Hepatocyte (in vitro differentiated cells): Measurements from ENCODE around the gene CARS1.

Experiments used
- EZH2 ChIP-seq: fragments of 200-600 bp; sonication (generic); IDR thresholded peaks from 2 replicates; pipeline ENCODE4 v1.6.1; 2016; ENCODE audit warnings: antibody characterized with exemption, mild to moderate bottlenecking, borderline replicate concordance
- EZH2phosphoT487 ChIP-seq: fragments of 200-600 bp; sonication (generic); IDR thresholded peaks from one replicate; pipeline ENCODE4 v1.6.1; 2018; ENCODE audit warnings: antibody characterized with exemption, mild to moderate bottlenecking, low read depth, moderate library complexity; ENCODE audit not compliant: unreplicated experiment, severe bottlenecking
- TF ChIP-seq, protein P1 (sequence below): fragments of 200-600 bp; sonication (generic); IDR thresholded peaks from 2 replicates; pipeline ENCODE4 v1.5.1; 2016; ENCODE audit warnings: antibody characterized with exemption, mild to moderate bottlenecking; ENCODE audit not compliant: poor library complexity

DNA sequence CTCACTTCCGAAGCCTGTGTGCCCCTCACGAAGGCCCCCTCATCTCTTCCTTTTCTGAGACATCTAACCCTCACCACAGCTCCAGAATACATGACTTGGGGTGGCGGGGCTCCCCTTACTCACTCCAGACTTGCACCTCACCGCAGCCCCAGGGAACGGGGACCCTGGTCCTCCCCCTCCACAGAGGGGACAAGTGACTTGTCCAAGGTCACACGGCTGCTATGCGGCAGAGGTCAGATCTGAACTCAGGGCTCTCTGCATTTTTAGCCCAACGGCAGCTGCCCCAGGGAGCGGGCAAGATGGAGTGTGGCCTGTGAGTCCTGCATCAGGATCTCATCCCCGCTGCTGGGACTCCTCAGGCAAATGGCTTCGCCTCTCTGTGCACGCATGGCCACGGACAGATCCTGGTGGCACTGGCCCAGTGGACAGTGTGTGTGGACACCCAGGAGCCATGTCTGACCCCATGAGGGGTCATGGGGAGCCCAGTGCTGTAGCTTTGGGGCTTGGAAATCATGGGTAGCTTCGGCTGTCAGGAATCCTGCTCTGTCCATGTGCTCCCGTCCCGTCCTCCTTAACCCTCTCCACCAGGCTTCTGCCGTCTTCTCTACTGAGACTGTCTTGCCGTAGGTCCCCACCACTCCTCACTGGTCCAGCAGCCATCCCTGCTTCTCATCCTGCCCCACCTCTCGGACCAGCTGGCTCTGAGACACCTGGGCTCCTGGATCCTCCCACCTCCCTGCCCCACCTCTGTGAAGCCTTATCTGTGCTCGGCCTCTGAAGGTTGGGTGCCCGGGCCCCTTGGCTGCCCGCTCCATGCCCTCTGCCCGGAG is 48.0 kb upstream of the CARS1 start:
- TF ChIP-seq, protein P1, sequence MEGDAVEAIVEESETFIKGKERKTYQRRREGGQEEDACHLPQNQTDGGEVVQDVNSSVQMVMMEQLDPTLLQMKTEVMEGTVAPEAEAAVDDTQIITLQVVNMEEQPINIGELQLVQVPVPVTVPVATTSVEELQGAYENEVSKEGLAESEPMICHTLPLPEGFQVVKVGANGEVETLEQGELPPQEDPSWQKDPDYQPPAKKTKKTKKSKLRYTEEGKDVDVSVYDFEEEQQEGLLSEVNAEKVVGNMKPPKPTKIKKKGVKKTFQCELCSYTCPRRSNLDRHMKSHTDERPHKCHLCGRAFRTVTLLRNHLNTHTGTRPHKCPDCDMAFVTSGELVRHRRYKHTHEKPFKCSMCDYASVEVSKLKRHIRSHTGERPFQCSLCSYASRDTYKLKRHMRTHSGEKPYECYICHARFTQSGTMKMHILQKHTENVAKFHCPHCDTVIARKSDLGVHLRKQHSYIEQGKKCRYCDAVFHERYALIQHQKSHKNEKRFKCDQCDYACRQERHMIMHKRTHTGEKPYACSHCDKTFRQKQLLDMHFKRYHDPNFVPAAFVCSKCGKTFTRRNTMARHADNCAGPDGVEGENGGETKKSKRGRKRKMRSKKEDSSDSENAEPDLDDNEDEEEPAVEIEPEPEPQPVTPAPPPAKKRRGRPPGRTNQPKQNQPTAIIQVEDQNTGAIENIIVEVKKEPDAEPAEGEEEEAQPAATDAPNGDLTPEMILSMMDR: no peak
- TF ChIP-seq EZH2 (no peak), EZH2phosphoT487 (no peak)
